GM23248 (cell line): ENCODE results near the gene KCNE1. TPM values are rescaled to one million over a fixed set of nuclear protein-coding genes. Genes with fewer than 3 reads are reported as not detected.
"Not testable (repeated sequence)": the region's sequence is repeated elsewhere in the genome, so short reads cannot be mapped to it uniquely, and the experiment has no call there.

Experiments
- DNase-seq: peaks from one replicate; pipeline ENCODE4 v3.0.0-alpha.2; 2015
- H2AFZ ChIP-seq: fragments of 200-600 bp; sonication (generic); 2 replicates; pipeline ENCODE4 v1.6.1; 2016; ENCODE audit warnings: antibody characterized with exemption
- H3F3A ChIP-seq: fragments of 200-600 bp; sonication (generic); 2 replicates; pipeline ENCODE4 v1.6.1; 2016; ENCODE audit warnings: mild to moderate bottlenecking, antibody characterized with exemption, mixed run types; ENCODE audit not compliant: insufficient read depth
- H3K27ac ChIP-seq: fragments of 200-600 bp; sonication (generic); 2 replicates; pipeline ENCODE4 v1.5.1; 2016; ENCODE audit warnings: mild to moderate bottlenecking
- H3K27me3 ChIP-seq: fragments of 200-600 bp; sonication (generic); replicated peaks from 2 replicates; pipeline ENCODE4 v1.6.1; 2016; ENCODE audit warnings: mild to moderate bottlenecking; ENCODE audit not compliant: insufficient read depth
- H3K36me3 ChIP-seq: fragments of 200-600 bp; sonication (generic); 2 replicates; pipeline ENCODE4 v1.6.1; 2016; ENCODE audit warnings: low read depth, mild to moderate bottlenecking
- H3K4me1 ChIP-seq: fragments of 200-600 bp; sonication (generic); 2 replicates; pipeline ENCODE4 v1.6.1; 2016; ENCODE audit warnings: mild to moderate bottlenecking; ENCODE audit not compliant: insufficient read depth
- H3K4me2 ChIP-seq: fragments of 200-600 bp; sonication (generic); one replicate; pipeline ENCODE4 v1.6.1; 2016; ENCODE audit warnings: mild to moderate bottlenecking; ENCODE audit not compliant: unreplicated experiment
- H3K4me3 ChIP-seq: fragments of 200-600 bp; sonication (generic); 2 replicates; pipeline ENCODE4 v1.5.1; 2016; ENCODE audit warnings: mild to moderate bottlenecking
- H3K79me2 ChIP-seq: fragments of 200-600 bp; sonication (generic); 2 replicates; pipeline ENCODE4 v1.6.1; 2016; ENCODE audit warnings: mild to moderate bottlenecking; ENCODE audit not compliant: insufficient read depth
- H3K9ac ChIP-seq: fragments of 200-600 bp; sonication (generic); 2 replicates; pipeline ENCODE4 v1.6.1; 2016; ENCODE audit warnings: mild to moderate bottlenecking
- H3K9me2 ChIP-seq: fragments of 200-600 bp; sonication (generic); 2 replicates; pipeline ENCODE4 v1.6.1; 2016; ENCODE audit warnings: mixed run types, mild to moderate bottlenecking, moderate library complexity; ENCODE audit not compliant: insufficient read depth
- H3K9me3 ChIP-seq: fragments of 200-600 bp; sonication (generic); one replicate; pipeline ENCODE4 v1.6.1; 2017; ENCODE audit warnings: low read depth
- H4K20me1 ChIP-seq: fragments of 200-600 bp; sonication (generic); 2 replicates; pipeline ENCODE4 v1.6.0; 2016; ENCODE audit not compliant: insufficient read depth
- EZH2 ChIP-seq: fragments of 200-600 bp; sonication (generic); IDR thresholded peaks from 2 replicates; pipeline ENCODE4 v1.6.1; 2018; ENCODE audit warnings: antibody characterized with exemption, mild to moderate bottlenecking; ENCODE audit not compliant: insufficient read depth, poor library complexity, severe bottlenecking
- EZH2phosphoT487 ChIP-seq: fragments of 200-600 bp; sonication (generic); IDR thresholded peaks from 2 replicates; pipeline ENCODE4 v1.6.1; 2018; ENCODE audit warnings: antibody characterized with exemption, moderate library complexity, mild to moderate bottlenecking, low read depth; ENCODE audit not compliant: insufficient read depth
- WGBS, 2 experiments: methylation state at CpG; one replicate each; pipeline ENCODE4 v1.1.6; 2015 to 2017; ENCODE audit warnings: low lambda C conversion rate in 2 of 2, low coverage in 1 of 2; ENCODE audit errors: missing lambda C conversion rate in 2 of 2; 5-methylcytosine and 5-hydroxymethylcytosine counted together
- in situ Hi-C: fragments of 300-500 bp; cut with MboI; formaldehyde crosslinking; loops from 2 replicates; pipeline ENCODE4 v1.15.0; 2020
- polyA plus RNA-seq: library from polyadenylated mRNA; unstranded; fragments of >200 nt; fragmentation: Nextera tagmentation; extraction: Ambion mirVana; gene quantifications from 2 replicates; pipeline ENCODE4 v1.2.1, GENCODE V29; 2016
- total RNA-seq: library from RNA; depleted of rRNA; stranded (reverse); fragments of >200 nt; shearing (Covaris generic); gene quantifications from 2 replicates; pipeline ENCODE4 v1.2.3, GENCODE V29; 2014

The KCNE1 gene
- total and polyA plus RNA-seq, 2 experiments from 2014 or later: 0.43 TPM; not detected in 1

DNA sequence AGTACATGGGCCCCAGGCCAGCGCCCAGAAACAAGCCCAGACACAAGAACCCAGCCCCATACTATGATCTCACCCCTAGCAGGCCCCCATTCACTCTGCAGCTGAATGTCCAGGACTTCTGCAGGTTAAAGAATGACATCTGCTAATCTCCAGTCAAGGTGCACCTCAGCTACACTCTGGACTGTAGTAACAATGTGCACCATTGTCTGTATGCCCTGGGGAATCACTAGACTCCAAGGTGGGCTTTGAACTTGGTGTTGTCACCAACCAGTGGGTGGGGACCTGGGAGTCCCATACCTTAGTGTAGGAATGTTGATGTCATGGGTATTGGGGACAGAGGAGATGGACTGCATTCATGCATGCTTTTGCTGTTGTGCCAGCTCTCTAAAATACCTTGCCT lies 10.3 kb downstream of the KCNE1 start:
- no peak overlapping the region for H3K9ac ChIP-seq
- WGBS, 2 experiments: 20 to 39% methylated on average over 1 of the region's 1 CpG
- no peaks in the 10 kb centered on the region for H3K9me3 ChIP-seq
- in situ Hi-C loops: no loop called here
- H3K4me3 ChIP-seq: no peak overlapping the region
- no peaks in the 10 kb centered on the region for H3F3A ChIP-seq
- H3K27me3 ChIP-seq: 0 out of 2 replicates have a peak, but pooled peaks cover 13% of the 10 kb centered on the region
- H3K27ac ChIP-seq: no peak overlapping the region
- H3K4me1 ChIP-seq: no peaks in the 10 kb centered on the region
- TF ChIP-seq EZH2 (no peak), EZH2phosphoT487 (no peak)
- no peak overlapping the region for H3K4me2 ChIP-seq
- H3K79me2 ChIP-seq: no peaks in the 10 kb centered on the region
- no peak for DNase-seq
- H4K20me1 ChIP-seq: no peaks in the 10 kb centered on the region
- H3K9me2 ChIP-seq: no peaks in the 10 kb centered on the region
- H2AFZ ChIP-seq: no peak overlapping the region
- no peaks in the 10 kb centered on the region; the same call in 1 of the 2 replicates for H3K36me3 ChIP-seq

DNA sequence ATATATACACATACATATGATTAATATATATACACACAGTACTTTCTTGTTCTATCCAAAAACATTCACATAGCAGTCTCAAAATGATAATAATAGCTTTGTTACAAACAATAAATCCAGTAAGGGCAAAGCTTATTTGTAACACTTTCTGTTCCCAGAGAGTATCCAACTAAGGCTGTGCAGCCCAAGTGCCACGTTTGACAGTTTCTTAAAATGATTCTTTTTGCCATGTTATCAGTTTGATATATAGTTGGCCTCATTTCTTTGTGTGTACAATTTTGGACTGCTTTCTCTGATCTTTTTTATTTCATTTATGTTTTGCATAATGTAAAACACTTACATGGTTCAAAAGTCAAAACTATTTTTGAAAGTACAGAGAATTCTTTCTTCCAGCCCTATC lies 11.8 kb downstream of the KCNE1 start:
- in situ Hi-C loops: no loop called here
- Histone ChIP-seq H3K4me2 (no peak overlapping the region), H3K9me3 (no peaks in the 10 kb centered on the region), H3K9ac (no peak overlapping the region), H4K20me1 (no peaks in the 10 kb centered on the region), H3K4me1 (no peaks in the 10 kb centered on the region), H2AFZ (no peak overlapping the region), H3K4me3 (no peak overlapping the region), H3K36me3 (no peaks in the 10 kb centered on the region; the same call in 1 of the 2 replicates), H3K27me3 (0 out of 2 replicates have a peak, but pooled peaks cover 13% of the 10 kb centered on the region), H3K27ac (no peak overlapping the region), H3K79me2 (no peaks in the 10 kb centered on the region), H3K9me2 (no peaks in the 10 kb centered on the region), H3F3A (no peaks in the 10 kb centered on the region)
- WGBS, 2 experiments: 27 to 30% methylated on average over 1 of the region's 1 CpG
- no peak for DNase-seq
- TF ChIP-seq EZH2: no peak
- TF ChIP-seq EZH2phosphoT487: no peak

DNA sequence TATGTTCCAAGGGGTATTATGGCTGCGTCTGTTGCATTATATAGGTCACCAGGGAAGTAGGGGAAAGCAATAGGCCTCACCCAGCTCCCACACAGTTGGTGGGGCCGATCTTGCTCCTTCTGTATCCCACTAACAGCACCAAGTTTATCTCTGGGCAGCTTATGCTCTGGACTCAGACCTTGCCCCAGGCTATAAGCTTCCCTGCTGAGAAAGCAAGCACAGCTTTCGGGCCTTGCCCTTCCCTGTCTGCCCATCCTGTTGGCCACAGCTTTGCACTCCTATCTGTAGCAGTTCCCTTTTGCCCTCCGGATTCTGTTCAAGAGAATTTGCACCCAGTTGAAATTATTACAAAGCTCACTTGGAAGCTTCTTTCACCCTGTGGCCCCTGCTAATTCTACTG lies 12.9 kb downstream of the KCNE1 start:
- Histone ChIP-seq H3K27ac (no peak overlapping the region), H3K9me3 (no peaks in the 10 kb centered on the region), H3K9me2 (no peaks in the 10 kb centered on the region), H3K36me3 (no peaks in the 10 kb centered on the region; the same call in 1 of the 2 replicates), H2AFZ (no peak overlapping the region), H3K9ac (no peak overlapping the region), H3K79me2 (no peaks in the 10 kb centered on the region), H4K20me1 (no peaks in the 10 kb centered on the region), H3K27me3 (0 out of 2 replicates have a peak, but pooled peaks cover 13% of the 10 kb centered on the region), H3K4me3 (no peak overlapping the region), H3F3A (no peaks in the 10 kb centered on the region), H3K4me1 (no peaks in the 10 kb centered on the region), H3K4me2 (no peak overlapping the region)
- DNase-seq: no peak
- WGBS, 2 experiments: 68 to 78% methylated on average over 4 of the region's 4 CpGs
- TF ChIP-seq EZH2phosphoT487 (no peak), EZH2 (no peak)
- in situ Hi-C loops: no loop called here

DNA sequence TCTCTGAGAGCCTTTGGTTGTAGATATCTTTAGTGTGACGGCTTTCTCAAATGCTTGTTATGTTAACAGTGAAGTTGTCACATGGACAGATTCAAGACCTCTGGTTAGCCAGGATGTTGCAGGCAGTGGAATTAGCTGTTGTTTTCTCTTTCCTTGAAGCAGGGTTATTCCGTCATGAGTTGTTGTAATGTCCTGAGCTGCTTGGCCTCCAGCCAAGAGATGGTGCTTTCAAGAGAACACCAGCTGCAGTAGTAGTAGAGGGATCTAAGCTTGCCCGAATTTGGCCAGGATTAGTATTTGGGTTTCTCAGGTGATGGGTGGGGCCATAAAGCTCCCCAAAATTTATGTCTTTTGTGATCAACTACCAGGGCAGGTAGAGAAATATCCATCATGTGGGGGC lies 13.4 kb downstream of the KCNE1 start:
- Histone ChIP-seq H2AFZ (no peak overlapping the region), H3K4me1 (no peaks in the 10 kb centered on the region), H3F3A (no peaks in the 10 kb centered on the region), H3K27me3 (0 out of 2 replicates have a peak, but pooled peaks cover 13% of the 10 kb centered on the region), H3K36me3 (no peaks in the 10 kb centered on the region; the same call in 1 of the 2 replicates), H3K4me2 (no peak overlapping the region), H3K9me2 (no peaks in the 10 kb centered on the region), H3K4me3 (no peak overlapping the region), H3K9ac (no peak overlapping the region), H4K20me1 (no peaks in the 10 kb centered on the region), H3K27ac (no peak overlapping the region), H3K9me3 (no peaks in the 10 kb centered on the region), H3K79me2 (no peaks in the 10 kb centered on the region)
- in situ Hi-C loops: no loop called here
- no peak for DNase-seq
- WGBS, 2 experiments: 38 to 41% methylated on average over 3 of the region's 3 CpGs
- TF ChIP-seq EZH2: no peak
- TF ChIP-seq EZH2phosphoT487: no peak

DNA sequence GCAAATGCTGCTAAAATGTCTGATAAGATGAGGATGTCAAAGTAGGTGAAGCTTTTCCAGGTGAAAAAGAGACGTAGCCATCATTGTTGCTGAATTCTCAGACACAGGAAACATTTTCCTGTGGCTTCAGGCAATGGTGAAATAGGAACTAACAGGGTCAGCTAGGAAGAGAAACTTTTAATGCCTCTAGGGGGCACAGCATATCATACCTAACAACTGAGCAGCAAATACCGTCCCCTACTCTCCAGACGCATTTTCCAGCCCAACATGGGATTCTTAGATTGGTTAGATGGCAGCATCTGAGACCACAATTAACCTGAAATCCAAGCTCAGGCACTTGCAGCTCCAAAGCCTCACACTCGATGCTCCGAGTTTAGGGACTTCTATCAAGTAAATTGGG lies 28.2 kb downstream of the KCNE1 start:
- H3K4me1 ChIP-seq, H4K20me1 ChIP-seq, in situ Hi-C loops: not testable (repeated sequence)

DNA sequence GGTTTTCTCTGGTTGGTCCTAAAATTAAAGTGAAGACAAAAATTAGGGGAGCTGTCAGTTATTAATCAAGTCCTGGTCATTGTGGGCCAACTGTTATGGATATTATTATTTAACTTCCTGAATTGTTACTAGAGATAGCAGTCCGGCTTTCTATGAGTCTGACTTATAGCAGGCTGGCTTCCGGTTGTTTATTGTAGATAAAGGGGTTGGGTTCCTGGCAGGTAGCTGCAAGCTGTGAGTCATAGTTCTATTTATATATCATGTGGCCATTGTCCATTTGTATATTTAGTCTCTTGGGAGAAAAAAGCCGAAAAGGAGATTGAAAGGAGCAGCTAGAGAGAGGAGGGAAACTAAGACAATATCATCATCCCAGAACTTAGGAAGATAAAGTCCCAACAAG lies 28.6 kb downstream of the KCNE1 start:
- WGBS, 2 experiments: no CpG with 5 or more reads among the region's 3 CpGs
- H3K36me3 ChIP-seq, H3K4me3 ChIP-seq, H3K9ac ChIP-seq, H3K9me3 ChIP-seq, H3K9me2 ChIP-seq, H4K20me1 ChIP-seq, H3K4me1 ChIP-seq, H3K4me2 ChIP-seq, in situ Hi-C loops, H3K27ac ChIP-seq, H3K79me2 ChIP-seq, H2AFZ ChIP-seq, DNase-seq, H3F3A ChIP-seq, H3K27me3 ChIP-seq: not testable (repeated sequence)

More for the DNA sequence above, 28.2 kb downstream of the KCNE1 start:
- not testable (repeated sequence) for H3K27ac ChIP-seq, H3K79me2 ChIP-seq, H3F3A ChIP-seq, H3K4me3 ChIP-seq, H3K36me3 ChIP-seq, H3K27me3 ChIP-seq, DNase-seq, H3K9me3 ChIP-seq, H3K9me2 ChIP-seq, H3K4me2 ChIP-seq, H3K9ac ChIP-seq, H2AFZ ChIP-seq
- no CpG with 5 or more reads among the region's 5 CpGs for WGBS, 2 experiments

DNA sequence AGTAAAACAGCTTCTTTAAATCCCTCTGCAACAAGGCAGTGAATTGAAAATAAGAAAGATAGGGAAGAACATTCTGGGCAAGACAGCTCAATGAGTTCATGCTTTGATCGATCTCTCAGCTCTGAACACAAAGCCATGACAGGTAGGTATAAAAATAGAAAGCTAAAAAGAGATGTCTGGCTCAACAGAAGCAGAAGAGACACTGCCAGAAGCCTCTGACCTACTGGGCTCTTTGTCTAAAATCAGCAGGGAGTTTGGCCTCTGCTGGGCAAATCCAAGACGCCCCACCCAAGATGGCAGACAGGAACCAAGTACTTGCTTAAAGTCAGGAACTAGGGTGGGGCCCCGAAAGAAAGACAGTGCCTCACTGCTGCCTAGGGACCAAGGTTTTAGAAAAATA lies 44.7 kb downstream of the KCNE1 start:
- H3K9me2 ChIP-seq, H3K27me3 ChIP-seq, H3K79me2 ChIP-seq, H3K9me3 ChIP-seq, H3K27ac ChIP-seq, DNase-seq, in situ Hi-C loops, H3K9ac ChIP-seq, H3K4me3 ChIP-seq, H3K4me1 ChIP-seq, H3F3A ChIP-seq, H3K36me3 ChIP-seq, H4K20me1 ChIP-seq, H2AFZ ChIP-seq, H3K4me2 ChIP-seq: not testable (repeated sequence)
- WGBS, 2 experiments: no CpG with 5 or more reads among the region's 3 CpGs
